Neural progenitor cell (in vitro differentiated cells): ENCODE data around the gene EIF3M.

Experiments used
- CTCF ChIP-seq: fragments of 200-600 bp; sonication (generic); IDR thresholded peaks from 2 replicates; pipeline ENCODE4 v1.5.1; 2017; ENCODE audit warnings: antibody characterized with exemption, mild to moderate bottlenecking
- EZH2 ChIP-seq: fragments of 200-600 bp; sonication (generic); IDR thresholded peaks from 2 replicates; pipeline ENCODE4 v1.6.1; 2017; ENCODE audit warnings: antibody characterized with exemption, mild to moderate bottlenecking, moderate library complexity
- EZH2phosphoT487 ChIP-seq: fragments of 200-600 bp; sonication (generic); IDR thresholded peaks from 2 replicates; pipeline ENCODE4 v1.6.1; 2017; ENCODE audit warnings: antibody characterized with exemption

DNA sequence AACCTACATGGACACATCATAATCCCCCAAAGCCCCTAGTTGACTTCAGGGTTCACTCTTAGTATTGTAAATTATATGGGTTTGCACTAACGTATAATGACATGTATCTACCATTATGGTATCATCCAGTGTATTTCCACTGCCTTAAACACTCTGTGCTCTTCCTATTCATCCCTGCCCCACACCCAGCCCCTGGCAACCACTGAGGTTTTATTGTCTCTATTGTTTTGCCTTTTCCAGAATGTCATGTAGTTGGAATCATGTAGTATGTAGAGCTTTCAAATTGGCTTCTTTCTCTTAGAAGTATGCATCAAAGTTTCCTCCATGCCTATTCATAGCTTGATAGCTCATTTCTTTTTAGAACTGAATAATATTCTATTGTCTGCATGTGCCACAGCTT lies 16.5 kb upstream of the EIF3M start:
- TF ChIP-seq CTCF (no peak), EZH2 (no peak), EZH2phosphoT487 (no peak)
